GM19099 (cell line): ENCODE measurements around the gene FAM50B.

Experiments
- POLR2A ChIP-seq: IDR thresholded peaks from 3 replicates; pipeline ENCODE4 v1.6.1; 2011; ENCODE audit warnings: low read depth; ENCODE audit not compliant: insufficient read length; ENCODE audit errors: extremely low read depth

FAM50B gene

DNA sequence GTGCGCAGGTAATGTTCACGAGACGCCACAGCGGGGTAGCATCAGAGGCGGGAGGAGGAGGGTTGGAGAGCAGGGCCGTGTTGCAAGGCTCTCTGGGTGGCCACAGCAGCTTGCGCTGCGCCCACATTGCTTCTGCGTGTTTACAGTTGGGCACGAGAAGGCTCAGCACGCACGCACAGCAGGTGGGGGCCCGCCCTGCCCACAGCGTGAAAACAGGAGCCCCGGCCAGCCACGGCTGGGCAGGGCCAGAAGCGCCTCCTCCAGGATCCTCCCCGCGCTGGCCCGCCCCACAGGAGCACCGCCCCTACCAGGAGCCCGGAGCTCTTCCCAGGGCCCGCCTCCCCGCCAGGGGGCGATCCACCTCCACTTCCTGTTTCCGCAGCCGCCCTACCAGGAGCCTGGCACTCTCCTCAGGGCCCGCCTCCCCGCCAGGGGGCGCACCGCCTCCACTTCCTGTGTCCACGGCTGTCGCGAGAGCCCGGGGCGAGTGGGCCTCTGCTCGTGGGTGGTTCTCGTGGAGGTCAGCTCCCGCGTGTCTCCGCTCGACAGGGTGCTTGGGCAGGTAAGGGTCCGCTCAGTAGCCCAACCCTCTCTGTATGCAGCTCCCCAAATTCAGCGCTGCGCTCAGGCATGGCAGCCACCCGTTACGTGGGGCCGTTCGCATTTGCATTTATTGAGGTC is at the start of gene FAM50B:
TSS of gene FAM50B (plus strand) at position 449 of the 681 bp plus-strand sequence. CDS start 439 bp downstream, outside the sequence.
- peak; percentile 17 for TF ChIP-seq POLR2A

DNA sequence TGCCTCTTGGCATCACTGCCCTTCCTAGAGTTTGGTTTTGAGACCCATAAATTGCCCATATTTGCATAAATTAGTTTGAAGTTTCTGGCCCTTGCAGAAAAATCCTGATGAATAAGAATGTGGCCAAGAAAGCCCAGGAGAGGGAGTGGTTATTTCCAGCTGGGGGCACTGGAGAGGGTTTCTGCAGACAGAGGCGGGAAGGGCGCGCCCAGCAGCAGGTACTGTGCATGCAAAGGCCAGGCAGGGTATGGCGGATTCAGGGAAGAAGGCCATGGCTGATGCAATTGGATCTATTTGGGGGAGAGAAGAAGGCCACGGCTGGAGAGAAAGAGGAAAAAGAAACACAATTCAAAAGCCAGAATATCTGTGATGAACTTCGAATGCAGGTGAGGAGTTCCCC is 49.5 kb upstream of the FAM50B start:
- TF ChIP-seq POLR2A = no peak

- no peak for TF ChIP-seq POLR2A
Measured at GRCh38 chr6:3800850-3801591, 48.2 kb upstream of the FAM50B start.

GRCh38 chr6:3801960-3802359 is 47.2 kb upstream of the FAM50B start:
- TF ChIP-seq POLR2A = no peak

DNA sequence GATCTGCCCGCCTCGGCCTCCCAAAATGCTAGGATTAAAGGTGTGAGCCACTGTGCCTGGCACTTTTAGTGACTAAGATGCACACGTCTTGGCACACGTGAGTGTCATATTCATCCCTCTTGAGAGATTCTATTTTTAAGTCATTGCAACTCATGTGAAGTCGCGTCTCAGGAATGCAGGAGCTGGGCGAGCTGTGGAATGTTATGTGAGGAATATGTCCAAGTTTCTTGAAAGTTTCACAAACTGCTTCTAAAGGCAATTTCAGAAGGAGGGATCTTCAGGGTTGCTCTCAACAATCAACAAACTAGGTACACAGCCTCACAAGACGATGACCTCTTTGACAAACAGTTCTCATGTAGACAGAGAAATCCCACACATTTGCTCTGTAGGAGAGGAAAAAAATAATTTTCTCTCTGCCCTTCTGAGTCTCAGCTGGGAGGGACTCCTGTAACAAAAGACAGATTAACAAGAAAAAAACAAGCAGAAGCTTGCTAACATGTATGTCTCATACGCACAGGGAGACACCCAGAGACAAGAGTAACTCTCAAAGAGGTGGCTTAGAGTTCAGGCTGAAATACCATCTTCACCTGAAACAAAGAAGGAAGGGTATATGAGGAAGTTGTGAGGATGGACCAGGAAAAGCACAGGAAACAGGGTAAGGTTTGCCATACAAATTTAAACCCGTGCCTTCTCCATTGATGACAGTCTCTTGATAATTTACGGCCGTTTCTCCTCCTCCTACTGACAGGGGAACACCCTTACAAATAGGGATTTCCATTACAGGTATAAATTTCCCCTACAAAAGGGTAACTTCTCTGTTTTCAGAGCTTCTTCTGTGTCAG is 45.3 kb upstream of the FAM50B start:
- TF ChIP-seq POLR2A = no peak

- no peak for TF ChIP-seq POLR2A
Measured at GRCh38 chr6:3804964-3805363, 44.2 kb upstream of the FAM50B start.

- TF ChIP-seq POLR2A = no peak
Measured at GRCh38 chr6:3805448-3806123, 43.6 kb upstream of the FAM50B start.

- TF ChIP-seq POLR2A = no peak
Measured at GRCh38 chr6:3806169-3806922, 42.8 kb upstream of the FAM50B start.

- no peak for TF ChIP-seq POLR2A
Measured at GRCh38 chr6:3808199-3808598, 41.0 kb upstream of the FAM50B start.

DNA sequence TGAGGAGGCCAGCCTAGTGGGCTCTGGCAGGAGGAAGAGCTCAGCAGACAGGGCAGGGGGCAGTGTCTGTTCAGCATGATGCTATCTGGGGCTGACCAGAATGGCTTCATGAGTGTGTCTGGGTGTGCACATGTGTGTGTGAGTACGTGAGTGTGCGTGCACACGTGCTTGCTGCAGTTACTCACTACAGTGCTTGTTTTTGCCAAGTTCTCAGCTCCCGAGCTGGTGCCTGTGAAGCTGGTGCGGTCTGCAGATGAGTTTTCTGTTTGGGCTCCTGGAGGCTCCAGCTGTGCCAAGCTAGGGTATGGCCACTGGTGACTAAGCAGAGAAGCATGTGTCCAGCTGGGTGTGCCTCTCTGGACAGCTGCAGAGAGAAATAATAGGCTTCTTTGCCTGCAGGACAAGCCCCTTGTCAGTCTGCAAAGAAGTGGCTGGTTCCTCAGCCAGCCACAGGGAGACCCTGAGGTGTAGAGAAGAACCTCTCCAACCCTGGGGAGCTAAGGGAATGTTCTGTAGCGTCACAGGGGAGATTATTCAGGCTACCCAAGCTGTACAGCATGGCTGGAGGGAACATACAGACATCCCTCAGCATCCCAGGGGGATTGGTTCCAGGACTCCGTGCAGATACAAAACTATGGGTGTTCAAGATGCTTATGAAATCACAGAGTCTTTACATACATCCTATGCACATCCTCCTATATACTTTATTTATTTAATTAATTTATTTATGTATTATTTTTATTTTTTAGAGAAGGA is 40.2 kb upstream of the FAM50B start:
- no peak for TF ChIP-seq POLR2A

- no peak for TF ChIP-seq POLR2A
Measured at GRCh38 chr6:3809515-3809891, 39.7 kb upstream of the FAM50B start.

GRCh38 chr6:3809982-3810381 is 39.2 kb upstream of the FAM50B start:
- no peak for TF ChIP-seq POLR2A

DNA sequence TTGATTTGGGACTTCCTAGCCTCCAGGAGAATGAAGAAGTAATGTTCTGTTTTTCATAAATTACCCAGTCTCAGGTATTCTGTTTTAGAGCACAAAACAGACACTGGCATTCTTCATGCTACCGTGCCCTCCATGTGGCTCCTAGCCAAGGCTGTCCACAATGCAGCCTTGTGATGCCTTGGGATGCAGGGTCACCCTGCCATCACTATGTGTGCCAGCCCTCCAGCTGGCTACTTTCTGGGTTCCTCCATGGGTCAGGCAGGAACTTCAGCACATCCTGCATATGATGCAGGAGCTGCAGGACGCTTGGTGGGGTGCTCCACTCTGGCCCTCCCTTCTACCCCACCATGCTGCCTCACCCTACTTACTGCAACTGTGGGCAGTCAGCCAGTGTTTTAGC is 38.0 kb upstream of the FAM50B start:
- no peak for TF ChIP-seq POLR2A

DNA sequence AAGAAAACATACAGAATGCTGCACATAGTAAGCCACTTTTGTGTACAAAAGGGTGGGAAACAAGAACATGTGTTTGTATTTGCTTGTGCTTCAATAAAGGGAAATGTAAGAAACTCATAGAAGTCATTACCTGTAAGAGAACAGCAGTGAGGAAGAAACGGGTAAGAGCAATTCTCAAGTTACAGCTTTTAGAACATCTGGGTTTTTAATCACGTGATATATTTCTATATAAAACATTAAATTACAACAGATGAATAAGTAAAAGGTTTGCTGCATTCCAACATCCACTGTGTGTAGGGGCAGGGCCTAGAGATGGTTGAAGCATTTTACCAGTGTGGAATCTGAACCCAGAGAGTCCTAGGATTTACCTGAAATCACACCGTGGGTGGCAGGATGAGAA is 36.6 kb upstream of the FAM50B start:
- TF ChIP-seq POLR2A = no peak
